Activated CD4-positive, alpha-beta T cell treated with anti-CD3 and anti-CD28 coated beads, Interleukin-2, amount 50 U/mL, for 24 hours (primary cell): ENCODE results near the gene CHRDL2.
"Not testable (repeated sequence)": the region's sequence is repeated elsewhere in the genome, so short reads cannot be mapped to it uniquely, and the experiment has no call there.

ENCODE experiments used
- DNase-seq, 2 donors: peaks; one replicate each; pipeline ENCODE4 v3.0.0-alpha.2; 2020; ENCODE audit warnings: low read depth in 1 of 2, low spot score in 1 of 2

Gene CHRDL2

DNA sequence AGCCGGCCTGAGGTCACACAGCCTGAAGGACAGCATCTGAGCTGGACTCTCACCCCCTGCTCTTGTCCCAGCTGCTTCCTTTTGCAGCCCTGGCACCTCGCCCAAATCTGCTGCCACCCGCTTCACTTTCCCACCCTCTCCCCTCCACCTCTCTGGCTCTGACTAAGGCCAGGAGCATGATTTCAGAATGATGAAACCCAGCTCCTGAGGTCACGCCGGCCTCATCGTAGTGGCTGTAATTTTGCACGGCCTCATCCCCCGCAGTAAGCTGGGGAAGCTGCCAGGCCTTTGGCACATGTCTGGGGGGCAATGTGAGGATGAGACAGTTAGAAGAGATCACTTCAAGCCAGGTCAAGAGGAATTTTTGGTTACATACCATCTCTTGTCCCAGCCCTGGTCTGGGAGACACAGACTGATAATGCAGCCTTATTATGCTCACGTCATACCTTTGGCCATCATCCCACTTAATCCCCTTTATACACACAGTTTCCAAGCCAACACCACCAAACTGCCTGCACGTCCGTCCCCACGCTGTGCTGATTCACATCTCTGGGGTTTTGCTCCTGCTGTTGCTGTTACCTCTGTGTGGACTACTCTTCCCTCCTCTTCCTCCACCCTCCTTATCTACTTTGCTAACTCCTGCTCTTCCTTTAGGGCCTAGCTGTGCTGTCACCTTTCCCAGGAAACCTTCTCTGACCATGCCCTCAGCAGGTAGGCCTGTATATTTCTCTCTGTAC is 58.1 kb downstream of the CHRDL2 start:
- no peak for DNase-seq

- DNase-seq, result no peak
These were observed 58.8 kb downstream of the CHRDL2 start for GRCh38 chr11:74672332-74672955.

DNA sequence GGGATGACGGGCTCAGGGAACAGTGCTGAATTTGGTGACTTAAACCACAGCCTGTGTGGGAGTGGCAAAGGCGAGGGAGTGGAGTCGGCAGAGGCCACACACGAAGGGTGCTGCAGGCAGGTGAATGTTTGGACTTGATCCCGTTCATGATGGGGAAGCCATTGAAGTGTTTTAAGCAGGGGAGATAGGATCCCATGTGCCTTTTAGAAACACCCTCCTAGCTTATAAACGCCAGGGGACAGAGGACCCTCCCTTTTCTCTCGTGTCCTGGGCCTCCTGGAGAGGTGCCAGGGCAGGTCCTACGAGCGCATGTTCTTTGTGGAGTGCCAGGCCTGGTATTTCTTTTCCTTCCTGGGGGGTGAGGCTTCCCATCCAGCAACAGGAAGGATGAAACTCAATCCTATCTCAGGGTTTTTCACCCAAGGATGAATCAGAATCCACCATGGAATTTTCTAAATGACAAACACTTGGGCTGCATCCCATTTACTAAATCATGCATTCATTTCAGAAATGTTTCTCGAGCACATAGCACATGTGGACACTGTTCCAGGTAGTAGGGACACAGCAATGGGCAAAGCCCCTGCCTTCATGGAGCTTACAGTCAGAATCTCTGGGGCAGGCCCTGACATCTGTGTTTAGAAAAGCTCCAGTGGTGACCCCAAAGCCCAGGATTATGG is 59.6 kb downstream of the CHRDL2 start:
- DNase-seq, result no peak

- DNase-seq, result no peak
These were observed 61.1 kb downstream of the CHRDL2 start for GRCh38 chr11:74670171-74670570.

DNA sequence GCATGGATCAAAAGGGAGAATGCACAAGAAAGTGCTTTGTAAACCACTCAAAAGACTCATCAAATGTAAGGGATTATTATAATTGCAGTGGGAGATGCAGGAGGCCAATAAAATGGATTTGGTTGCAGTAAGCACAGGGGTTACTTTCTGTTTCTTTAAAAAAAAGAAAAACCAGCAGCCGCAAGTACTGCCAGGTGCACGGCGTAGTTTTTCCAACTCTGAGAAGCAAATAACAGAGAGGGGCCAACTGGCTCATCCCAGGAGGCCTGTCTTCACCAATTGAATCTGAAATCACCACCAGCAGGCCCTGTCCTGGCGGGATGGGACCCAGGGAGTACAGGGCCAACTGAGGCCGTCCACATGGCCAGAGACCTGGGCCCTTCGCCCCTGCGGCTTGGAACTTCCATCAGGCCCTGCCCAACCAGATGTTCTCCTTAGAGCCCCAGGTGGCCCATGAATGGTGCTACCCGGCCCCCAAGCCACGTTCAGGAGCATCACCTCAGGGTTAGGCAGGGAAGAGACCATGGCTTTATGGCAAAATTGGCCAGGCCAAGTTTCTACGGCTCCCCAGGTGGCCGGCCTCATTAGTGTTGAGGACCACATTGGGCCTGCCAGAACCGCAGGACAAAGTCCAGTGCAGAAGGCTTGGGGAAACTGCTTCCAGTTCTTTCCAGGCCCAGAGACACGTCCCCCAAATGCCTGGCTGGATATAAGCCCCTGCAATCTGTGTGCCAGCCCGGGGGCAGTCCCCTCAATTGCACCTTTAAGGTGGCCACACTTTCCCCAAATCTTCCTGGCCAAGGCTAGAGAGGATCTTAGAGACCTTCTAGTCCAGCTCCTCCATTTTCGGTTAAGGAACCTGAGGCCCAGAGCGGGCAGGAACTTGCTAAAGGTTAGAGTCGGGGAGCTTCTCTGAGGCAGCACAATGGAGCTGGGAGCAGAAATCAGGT is 61.7 kb downstream of the CHRDL2 start:
- no peak for DNase-seq

GRCh38 chr11:74663315-74663714 is 67.9 kb downstream of the CHRDL2 start:
- no peak for DNase-seq

GRCh38 chr11:74662487-74663103 is 68.6 kb downstream of the CHRDL2 start:
- no peak for DNase-seq

- DNase-seq, result not testable (repeated sequence)
These were observed 72.1 kb downstream of the CHRDL2 start for GRCh38 chr11:74659124-74659523.

DNA sequence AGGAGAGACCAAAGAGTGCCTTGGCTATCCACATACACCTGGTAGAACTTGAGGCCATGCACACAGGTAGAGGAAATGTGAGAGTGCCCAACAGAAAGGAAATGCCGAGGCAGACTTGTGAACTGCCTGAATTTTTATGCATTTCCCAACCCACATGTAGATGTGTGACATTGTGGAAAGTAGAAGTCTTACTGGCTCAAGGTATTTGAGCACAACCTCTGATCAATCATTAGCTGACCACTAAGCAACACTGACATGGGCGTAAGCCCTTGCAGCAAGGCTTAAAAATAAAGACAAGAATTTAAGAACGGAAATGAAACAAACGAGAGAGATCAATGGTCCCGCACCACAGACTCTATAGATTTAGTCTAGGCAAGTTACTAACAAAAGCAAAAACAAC is 76.2 kb downstream of the CHRDL2 start:
- DNase-seq, result no peak

GRCh38 chr11:74650498-74650897 is 80.7 kb downstream of the CHRDL2 start:
- DNase-seq, result no peak

DNA sequence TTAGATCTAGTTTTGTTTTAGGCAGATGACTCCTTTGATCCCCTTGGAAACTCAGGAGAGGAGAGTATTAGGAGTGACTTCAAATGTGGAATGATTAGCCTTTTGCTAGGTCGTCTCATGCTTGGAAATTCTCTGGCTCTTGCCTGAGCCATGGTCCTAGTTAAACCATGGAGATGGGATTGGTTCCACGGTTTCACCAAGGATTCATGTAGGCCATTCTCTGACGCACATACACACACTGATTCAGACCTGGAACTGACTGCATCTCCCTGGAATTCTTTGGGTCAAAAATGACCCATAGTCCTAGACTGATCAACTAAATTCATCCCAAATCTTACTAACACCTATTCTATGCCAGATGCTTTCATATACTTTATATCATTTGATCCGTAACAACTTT is 82.3 kb downstream of the CHRDL2 start:
- DNase-seq, result no peak

DNA sequence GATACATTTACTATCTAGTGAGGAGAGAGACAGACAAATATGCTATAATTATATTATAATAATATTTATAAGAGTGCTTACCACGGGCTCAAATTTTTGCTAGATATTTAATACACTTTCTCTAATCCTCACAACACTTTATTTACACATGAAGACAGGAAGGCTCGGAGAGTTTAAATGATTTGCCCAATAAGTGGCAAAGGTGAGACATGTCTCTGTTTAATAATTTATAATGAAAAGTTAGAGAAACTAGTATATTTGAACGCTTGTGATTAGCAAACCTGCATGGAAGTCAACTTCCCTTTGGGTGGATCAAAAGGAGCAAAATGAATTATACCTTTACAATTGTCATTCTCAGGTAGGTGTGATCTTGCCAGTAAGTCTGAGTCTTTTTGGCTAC is 83.4 kb downstream of the CHRDL2 start:
- no peak for DNase-seq

DNA sequence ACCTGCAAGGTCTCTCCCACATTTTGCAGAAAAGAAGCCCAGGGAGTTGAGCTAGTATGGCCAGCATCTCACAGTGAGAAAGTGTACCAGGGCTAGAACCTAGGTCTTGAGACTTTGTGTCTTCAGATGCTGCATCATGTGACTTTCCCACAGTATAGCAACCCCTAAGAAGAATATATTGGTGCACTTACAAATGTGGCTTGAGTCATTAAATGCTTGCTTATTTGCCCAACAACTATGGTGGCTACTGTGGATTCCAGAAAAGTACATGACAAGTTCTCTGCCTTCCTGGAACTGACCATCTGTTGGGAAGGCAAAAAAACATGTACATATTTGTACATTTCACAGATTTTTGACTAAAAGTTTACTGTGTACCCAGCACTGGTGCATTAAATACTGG is 83.8 kb downstream of the CHRDL2 start:
- no peak for DNase-seq

- DNase-seq, result no peak
These were observed 84.3 kb downstream of the CHRDL2 start for GRCh38 chr11:74646954-74647353.
